GM18505 (cell line): ENCODE data around the gene ITGB1.
"Not testable (repeated sequence)": the region's sequence is repeated elsewhere in the genome, so short reads cannot be mapped to it uniquely, and the experiment has no call there.

Source experiments
- ATAC-seq: cut with Tn5 transposase; IDR thresholded peaks from one replicate; pipeline ENCODE4 v1.9.1; 2021; ENCODE audit not compliant: unreplicated experiment
- POLR2A ChIP-seq: IDR thresholded peaks from 4 replicates; pipeline ENCODE4 v1.6.1; 2011; ENCODE audit warnings: borderline replicate concordance; ENCODE audit not compliant: insufficient read depth, insufficient read length; ENCODE audit errors: extremely low read depth

The ITGB1 gene

GRCh38 chr10:32911285-32912016 lies 46.6 kb downstream of the ITGB1 start:
- TF ChIP-seq POLR2A: no peak
- ATAC-seq: no peak

DNA sequence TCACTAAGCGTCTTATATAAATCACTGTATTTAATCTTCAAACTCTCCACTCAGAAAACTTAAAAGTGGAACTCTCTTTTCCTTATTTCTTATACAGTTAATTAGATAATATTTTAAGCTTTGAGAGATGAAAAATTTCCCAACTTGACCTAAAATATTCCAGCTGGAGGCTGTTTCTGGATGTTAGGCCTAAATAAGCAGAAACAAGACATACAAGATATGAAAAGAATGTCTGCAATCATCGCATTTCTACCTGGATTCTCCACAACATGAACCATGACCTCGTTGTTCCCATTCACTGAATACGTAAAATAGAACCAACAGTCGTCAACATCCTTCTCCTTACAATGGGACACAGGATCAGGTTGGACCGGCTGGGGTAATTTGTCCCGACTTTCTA lies 48.1 kb downstream of the ITGB1 start:
- ATAC-seq: not testable (repeated sequence)

DNA sequence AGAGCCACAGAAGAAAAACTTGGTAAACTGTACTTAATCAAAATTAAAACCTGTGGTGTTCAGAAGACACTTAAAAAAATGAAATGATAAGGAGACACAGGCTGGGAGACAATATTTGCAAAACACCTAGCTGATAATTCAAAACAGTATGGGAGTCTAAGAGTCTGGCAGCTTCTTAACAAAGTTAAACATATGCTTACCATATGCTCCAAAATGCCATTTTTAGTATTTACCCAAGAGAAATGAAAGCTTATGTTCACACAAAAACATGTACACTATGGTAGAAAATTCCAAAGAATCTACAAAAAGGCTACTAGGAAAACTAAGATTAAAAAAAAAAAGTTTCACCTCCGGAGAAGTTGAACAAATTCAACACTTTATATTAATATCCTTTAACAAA lies 48.6 kb downstream of the ITGB1 start:
- no peak for ATAC-seq
- no peak for TF ChIP-seq POLR2A

GRCh38 chr10:32906595-32906994 lies 51.4 kb downstream of the ITGB1 start:
- no peak for TF ChIP-seq POLR2A
- no peak for ATAC-seq

DNA sequence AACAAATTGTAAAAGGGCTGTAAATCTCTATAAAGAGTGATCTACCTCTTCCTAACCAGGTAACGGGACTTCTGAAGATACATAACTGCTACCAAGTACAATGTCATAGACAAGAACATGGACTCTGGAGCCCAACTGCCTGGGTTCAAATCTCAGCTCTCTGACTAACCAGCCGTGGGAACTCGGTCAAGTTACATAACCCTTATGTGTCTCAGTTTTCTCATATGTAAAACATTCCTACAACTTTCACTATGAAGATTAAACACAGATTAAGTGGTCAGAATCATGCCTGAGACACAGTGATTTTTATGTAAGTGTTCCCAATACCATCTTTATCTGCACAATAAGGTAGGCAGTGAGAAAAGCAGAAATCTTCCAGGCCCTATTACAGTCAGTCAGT lies 52.6 kb downstream of the ITGB1 start:
- ATAC-seq: no peak
- TF ChIP-seq POLR2A: no peak

- no peak for TF ChIP-seq POLR2A
These were observed 56.2 kb downstream of the ITGB1 start for GRCh38 chr10:32901815-32902214.

DNA sequence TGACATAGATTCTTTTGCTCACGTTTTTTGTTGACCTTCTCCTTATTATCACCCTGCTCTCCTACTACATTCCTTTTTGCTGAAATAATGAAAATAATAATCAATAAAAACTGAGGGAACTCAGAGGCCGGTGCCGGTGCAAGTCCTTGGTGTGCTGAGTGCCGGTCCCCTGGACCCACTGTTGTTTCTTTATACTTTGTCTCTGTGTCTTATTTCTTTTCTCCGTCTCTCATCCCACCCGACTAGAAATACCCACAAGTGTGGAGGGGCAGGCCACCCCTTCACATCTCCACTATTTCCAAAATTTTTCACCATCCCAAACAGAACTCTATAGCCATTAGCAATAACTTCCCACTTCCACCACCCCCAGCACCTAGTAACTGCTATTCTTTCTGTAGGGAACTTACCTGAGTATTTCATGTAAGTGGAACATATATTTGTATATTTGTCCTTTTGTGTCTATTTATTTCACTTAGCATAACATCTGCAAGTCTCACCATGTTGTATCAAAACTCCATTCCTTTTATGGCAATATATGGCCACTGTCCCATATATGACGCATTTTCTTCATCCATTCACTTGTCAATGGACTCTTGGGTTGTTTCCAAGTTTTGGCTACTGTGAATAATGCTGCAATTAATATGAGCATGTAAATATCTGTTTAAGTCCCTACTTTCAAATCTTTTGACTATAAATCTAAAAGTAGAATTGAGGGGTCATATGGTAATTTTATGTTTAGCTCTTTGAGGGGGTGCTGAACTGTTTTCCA lies 62.6 kb downstream of the ITGB1 start:
- not testable (repeated sequence) for ATAC-seq

More at GRCh38 chr10:32901815-32902214, 56.2 kb downstream of the ITGB1 start:
- ATAC-seq: no peak

DNA sequence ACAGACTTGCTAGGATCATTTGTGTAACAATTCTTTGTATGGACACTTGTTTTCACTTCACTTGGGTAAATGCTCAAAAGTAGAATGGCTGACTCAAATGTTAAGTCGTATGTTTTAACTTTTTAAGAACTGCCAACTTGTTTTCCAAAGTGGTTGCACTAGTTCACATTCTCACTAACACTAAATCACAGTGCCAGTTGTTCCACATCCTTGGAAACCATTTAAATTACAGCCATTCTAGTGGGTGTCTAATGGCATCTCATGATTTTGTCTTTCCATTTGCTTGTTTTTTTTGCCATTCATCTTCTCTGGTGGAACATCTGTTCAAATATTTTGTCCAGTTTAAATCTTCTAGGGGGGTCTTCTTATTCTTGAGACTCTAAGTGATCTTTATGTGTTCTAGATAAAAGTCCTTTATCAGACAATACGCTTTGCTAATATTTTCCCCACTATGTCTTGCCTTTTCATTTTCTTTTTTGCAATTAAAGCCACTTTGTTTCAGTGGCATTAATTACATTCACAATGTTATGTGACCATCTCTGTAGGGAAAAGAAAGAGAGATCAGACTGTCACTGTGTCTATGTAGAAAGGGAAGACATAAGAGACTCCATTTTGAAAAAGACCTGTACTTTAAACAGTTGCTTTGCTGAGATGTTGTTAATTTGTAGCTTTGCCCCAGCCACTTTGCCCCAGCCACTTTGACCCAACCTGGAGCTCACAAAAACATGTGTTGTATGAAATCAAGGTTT lies 63.9 kb downstream of the ITGB1 start:
- ATAC-seq: no peak

DNA sequence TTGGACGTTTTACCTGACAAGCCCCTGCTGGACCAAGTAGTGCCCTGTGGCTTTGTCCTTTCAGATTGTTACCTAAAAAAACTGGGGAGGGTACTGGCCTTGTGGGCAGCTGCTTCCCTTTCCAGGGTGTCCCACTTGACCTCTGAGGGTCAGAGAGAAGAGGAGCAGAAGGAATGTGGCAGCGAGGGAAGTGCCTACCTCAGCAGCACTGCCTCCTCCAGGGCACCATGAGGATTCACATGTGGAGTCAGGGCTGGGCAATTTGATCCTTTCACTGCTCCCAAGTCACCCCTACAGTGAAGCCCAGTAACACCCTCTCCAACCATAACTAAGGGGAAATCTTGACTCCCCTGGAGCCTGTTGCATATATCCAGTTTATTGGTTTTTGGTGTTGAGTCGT lies 64.6 kb downstream of the ITGB1 start:
- no peak for TF ChIP-seq POLR2A
- no peak for ATAC-seq

More for the DNA sequence above, 63.9 kb downstream of the ITGB1 start:
- no peak for TF ChIP-seq POLR2A

DNA sequence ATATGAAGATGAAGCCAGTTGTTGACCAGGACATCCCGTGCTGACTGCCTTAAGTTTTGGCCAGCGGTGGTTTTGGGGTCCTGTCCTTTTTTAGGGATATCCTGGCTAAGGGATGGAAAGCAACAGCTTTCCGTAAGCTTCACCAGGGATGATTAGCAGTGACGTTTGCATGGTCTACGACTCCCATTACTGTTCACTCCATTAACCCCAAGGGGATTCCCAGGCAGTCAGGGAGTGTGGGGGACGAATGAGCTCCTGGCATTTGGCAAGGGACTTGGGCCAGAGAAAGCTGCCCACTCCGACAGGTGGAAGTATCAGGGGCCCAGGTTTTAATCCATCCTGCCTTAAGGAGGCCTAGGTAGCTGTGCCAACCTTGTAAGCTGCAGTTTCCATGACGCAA lies 66.8 kb downstream of the ITGB1 start:
- ATAC-seq: no peak
- no peak for TF ChIP-seq POLR2A

DNA sequence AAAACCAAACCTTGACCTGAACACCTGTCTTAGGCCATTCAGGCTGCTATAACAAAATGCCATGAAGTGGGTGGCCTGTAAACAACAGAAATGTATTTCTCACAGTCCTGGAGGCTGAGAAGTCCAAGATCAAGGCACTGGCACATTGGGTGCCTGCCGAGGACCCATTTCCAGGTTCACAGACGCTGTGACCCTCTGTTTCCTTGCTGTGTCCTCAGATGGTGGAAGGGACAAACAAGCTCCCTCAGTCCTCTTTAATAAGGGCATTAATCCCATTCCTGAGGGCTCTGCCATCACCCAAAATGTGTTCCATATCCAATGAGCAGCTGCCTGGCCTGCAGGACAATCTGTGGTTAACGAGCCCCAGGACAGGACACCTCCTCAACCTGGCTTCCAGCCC lies 67.6 kb downstream of the ITGB1 start:
- ATAC-seq: no peak
- no peak for TF ChIP-seq POLR2A

GRCh38 chr10:32889631-32890212 lies 68.3 kb downstream of the ITGB1 start:
- no peak for TF ChIP-seq POLR2A
- ATAC-seq: no peak

DNA sequence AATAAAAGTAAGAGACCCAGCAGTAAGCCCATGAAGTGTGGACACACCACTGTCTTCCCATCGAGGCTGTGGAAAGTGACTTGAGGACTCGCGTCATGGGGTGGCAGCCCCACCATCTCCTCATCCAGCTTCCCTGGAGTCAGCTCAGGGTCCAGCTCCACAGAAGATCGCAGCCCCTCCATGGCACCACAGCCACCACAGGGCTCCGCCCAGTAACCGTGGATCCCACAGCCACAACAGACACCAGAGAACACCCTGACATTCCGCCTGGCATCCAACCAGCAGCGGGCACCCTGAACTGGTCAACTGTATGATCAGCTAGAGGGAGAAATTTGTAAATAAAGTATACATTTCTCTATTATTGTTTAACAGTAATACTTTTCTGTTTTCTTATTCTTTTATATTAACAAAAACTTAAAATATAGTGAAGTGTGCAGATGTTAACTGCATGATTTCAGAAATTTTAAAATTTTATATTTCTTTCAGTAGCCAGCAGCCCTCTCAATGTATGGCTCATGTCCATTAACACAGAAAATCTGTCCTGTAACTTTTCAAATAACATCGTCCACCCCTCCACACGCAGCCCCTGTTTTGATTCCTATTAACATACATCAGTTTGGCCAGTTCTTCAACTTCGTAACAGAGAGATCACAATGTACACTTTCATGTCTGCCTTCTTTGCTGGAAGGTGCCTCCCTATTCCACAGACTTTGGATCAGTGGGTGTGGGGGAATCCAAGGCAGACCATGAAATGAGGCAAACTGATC lies 69.7 kb downstream of the ITGB1 start:
- TF ChIP-seq POLR2A: no peak
- no peak for ATAC-seq

GRCh38 chr10:32887481-32887880 lies 70.5 kb downstream of the ITGB1 start:
- ATAC-seq: no peak
- TF ChIP-seq POLR2A: no peak
